ES-I3 (cell line): ENCODE measurements around the gene ASCC3.

Source experiments
- H3K36me3 ChIP-seq: 2 replicates; pipeline ENCODE4 v1.6.1; 2013; ENCODE audit warnings: mild to moderate bottlenecking, low read length, control low read depth, moderate library complexity; ENCODE audit not compliant: insufficient read depth
- H3K4me1 ChIP-seq: 2 replicates; pipeline ENCODE4 v1.6.1; 2013; ENCODE audit warnings: mild to moderate bottlenecking, control low read depth, low read length; ENCODE audit not compliant: insufficient read depth
- H3K9ac ChIP-seq: 2 replicates; pipeline ENCODE4 v1.6.1; 2013; ENCODE audit warnings: low read depth, mild to moderate bottlenecking, low read length, moderate library complexity
- H3K9me3 ChIP-seq: 2 replicates; pipeline ENCODE4 v1.6.1; 2013; ENCODE audit warnings: mild to moderate bottlenecking, low read length, moderate library complexity; ENCODE audit not compliant: control insufficient read depth, insufficient read depth

Gene ASCC3

DNA sequence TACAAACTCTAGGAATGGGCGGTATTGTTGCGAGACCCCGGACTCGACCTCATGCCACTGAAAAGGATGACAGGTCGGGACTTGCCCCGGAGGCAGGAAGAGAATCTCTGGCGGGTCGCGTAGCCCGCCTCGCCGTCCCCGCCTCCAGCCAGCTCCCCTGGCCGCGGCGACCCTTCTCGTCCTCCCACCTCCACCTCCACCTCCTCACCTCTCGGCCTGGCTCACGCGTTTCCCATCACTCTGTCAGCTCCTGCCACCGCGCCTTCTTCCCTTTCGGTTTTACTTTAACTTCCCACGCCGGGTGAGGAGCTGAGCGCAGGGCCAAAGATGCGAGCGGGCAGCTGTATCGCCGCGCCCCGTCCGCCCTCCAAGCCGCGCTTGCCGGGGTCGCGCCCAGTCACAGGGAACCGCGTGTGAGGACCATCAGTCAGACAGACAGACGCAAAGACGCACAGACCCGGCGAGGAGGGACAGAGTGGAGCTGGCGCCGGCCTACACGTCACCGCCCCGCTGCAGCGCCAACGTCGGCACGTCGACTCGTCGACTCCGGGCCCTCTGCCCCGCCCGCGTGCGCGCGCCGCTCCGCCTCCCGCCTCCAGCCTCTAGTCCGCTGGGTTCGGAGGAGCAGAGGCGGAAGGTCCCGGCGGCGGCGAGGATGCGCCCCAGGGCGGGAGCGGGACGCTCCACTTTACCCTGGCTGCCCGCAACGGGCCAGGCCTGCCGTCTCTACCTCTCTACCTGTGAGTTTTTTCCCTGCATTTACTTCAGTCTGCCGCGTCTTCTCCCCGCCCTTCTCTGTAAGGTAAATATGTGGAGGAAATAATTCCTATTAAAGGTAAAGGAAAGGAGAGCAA lies at the start of gene ASCC3:
TSS of gene ASCC3 (minus strand) at position 477 of the 854 bp plus-strand sequence. CDS start 13,332 bp downstream, outside the sequence.
- no peaks in the 10 kb centered on the region for H3K36me3 ChIP-seq
- H3K4me1 ChIP-seq, result peaks cover 47% of the 10 kb centered on the region

DNA sequence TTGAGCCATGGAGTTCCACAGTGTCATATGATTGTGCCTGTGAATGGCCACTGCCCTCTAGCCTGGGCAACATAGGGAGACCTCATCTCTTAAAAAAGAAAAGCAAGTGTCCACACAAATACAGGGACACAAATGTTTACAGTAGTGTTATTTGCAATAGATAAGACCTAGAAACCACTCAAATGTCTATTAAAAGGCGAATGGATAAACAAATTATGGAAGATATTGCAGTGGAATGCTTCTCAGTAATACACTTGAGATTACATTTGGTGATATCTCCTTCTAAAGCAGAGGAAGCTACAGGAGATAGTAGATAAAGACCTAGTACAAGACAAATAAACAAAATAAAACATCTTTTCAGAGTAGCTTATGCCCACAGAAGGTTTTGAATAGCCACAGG lies 44.6 kb upstream of the ASCC3 start:
- Histone ChIP-seq H3K36me3 (no peaks in the 10 kb centered on the region), H3K9me3 (no peaks in the 10 kb centered on the region), H3K4me1 (no peaks in the 10 kb centered on the region), H3K9ac (no peak overlapping the region)

More for the DNA sequence above, at the start of gene ASCC3:
- Histone ChIP-seq H3K9me3 (no peaks in the 10 kb centered on the region), H3K9ac (peak within 1 kb of the TSS; percentile 87)

- Histone ChIP-seq H3K9me3 (no peaks in the 10 kb centered on the region), H3K4me1 (no peaks in the 10 kb centered on the region), H3K36me3 (no peaks in the 10 kb centered on the region), H3K9ac (no peak overlapping the region)
These were observed 43.6 kb upstream of the ASCC3 start for GRCh38 chr6:100924534-100925227.

DNA sequence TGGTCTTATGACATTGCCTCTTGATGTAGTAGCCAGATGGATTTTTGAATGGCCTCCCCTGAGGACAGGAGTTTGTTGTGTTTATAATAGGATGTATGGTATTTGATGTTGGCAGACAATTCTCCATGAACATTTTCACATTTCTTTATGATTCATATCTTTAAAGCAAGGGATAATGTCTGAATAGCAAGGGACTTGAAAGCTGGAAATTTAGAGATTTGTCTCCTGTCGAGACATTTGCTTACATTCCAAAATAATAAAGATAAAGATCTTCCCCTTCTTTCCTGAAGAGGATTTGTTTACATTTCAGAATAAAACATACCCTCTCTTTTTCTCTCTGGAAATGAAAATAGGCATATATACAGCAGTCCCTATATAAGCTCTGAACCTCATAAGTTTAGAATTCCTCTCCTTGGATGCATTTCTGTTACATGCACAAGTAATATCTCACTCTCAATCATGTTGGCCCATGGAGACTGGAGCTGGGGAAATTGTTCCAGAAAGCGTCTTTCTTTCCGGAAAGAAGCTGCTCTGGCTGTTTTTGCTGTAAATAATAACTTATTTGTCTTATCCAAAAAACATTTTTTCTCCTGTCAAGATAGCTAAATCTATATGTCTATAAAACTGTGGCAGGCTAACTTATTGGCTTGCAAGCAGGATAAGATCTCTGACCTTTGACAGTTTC lies 42.5 kb upstream of the ASCC3 start:
- Histone ChIP-seq H3K4me1 (no peaks in the 10 kb centered on the region), H3K36me3 (no peaks in the 10 kb centered on the region), H3K9me3 (no peaks in the 10 kb centered on the region), H3K9ac (no peak overlapping the region)

DNA sequence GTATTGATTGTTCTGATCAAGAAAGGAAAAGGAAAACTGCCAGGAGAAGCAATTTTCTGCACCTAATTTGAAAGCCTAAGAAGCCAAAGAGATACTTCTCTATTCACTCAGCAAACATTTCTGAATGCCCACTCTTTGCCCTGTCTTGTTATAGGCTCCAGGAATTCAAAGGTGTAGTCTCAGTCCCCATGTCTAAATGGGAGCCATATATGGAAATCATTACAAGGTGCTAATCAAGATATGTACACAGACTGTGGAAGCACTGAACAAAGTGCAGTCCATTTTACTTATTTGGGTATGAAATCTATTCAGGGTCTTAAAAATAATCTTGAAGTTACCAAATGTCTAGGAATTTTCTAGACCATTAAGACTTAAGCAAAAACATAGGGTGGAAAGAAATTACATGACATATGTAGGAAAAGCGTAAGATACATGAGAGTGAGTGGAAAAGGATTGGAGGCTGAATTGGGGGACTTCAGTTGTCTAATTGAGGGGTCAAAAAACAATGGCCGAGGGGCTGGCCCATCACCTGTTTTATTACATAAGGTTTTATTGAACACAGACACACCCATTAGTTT lies 39.0 kb upstream of the ASCC3 start:
- Histone ChIP-seq H3K9me3 (no peaks in the 10 kb centered on the region), H3K9ac (no peak overlapping the region), H3K4me1 (no peaks in the 10 kb centered on the region), H3K36me3 (no peaks in the 10 kb centered on the region)

- H3K4me1 ChIP-seq, result peaks cover 3% of the 10 kb centered on the region; the same call in 1 of the 2 replicates
These were observed 37.0 kb upstream of the ASCC3 start for GRCh38 chr6:100918152-100918551.

DNA sequence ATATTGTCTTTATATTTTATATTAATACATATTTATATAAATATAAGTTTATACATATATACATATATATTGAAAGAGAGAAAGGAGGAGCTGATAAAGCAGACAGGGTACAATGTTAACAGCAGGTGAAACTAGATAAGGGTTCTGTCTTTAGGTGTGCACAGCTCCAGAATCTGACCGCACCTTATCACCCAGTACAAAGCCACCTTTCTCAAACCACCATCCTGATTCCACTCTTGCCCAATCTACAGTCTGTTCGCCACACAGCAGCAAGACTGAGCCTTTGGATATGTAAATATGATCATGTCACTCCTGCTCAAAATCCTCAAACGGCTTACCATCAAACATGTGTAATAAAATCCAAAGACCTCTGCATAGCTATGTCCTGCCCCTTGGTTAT lies 34.7 kb upstream of the ASCC3 start:
- Histone ChIP-seq H3K36me3 (no peaks in the 10 kb centered on the region), H3K9me3 (no peaks in the 10 kb centered on the region), H3K4me1 (peaks cover 5% of the 10 kb centered on the region; the same call in 1 of the 2 replicates), H3K9ac (no peak overlapping the region)

More at GRCh38 chr6:100918152-100918551, 37.0 kb upstream of the ASCC3 start:
- Histone ChIP-seq H3K36me3 (no peaks in the 10 kb centered on the region), H3K9me3 (no peaks in the 10 kb centered on the region), H3K9ac (no peak overlapping the region)

DNA sequence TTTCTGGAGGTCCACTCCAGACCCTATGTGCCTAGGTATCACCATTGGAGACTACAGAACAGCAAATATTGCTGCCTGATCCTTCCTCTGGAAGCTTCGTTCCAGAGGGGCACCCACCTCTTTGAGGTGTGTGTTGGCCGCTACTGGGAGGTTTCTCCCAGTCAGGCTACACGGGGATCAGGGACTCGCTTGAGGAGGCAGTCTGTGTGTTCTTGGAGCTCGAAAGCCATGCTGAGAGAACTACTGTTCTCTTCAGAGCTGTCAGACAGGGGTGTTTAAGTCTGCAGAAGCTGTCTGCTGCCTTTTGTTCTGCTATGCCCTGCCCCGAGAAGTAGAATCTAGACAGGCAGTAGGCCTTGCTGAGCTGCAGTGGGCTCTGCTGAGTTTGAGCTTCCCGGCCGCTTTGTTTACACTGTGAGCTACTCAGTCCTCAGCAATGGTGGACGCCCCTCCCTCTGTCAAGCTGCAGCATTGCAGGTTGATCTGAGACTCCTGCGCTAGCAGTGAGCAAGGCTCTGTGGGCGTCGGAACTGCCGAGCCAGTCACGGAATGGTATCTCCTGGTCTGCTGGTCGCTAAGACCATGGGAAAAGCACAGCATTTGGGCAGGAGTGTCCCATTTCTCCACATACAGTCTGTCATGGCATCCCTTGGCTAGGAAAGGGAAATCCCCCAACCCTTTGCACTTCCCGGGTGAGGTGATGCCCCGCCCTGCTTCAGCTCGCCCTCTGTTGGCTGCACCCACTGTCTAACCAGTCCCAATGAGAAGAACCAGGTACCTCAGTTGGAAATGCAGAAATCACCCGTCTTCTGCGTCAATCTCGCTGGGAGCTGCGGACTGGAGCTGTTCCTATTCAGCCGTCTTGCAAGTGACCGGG lies 32.5 kb upstream of the ASCC3 start:
- Histone ChIP-seq H3K36me3 (no peaks in the 10 kb centered on the region), H3K9me3 (no peaks in the 10 kb centered on the region), H3K9ac (peak overlapping the region; percentile 48), H3K4me1 (peaks cover 5% of the 10 kb centered on the region; the same call in 1 of the 2 replicates)

GRCh38 chr6:100906325-100906724 lies 25.2 kb upstream of the ASCC3 start:
- Histone ChIP-seq H3K4me1 (no peaks in the 10 kb centered on the region), H3K36me3 (no peaks in the 10 kb centered on the region), H3K9me3 (peaks cover 6% of the 10 kb centered on the region; the same call in 1 of the 2 replicates), H3K9ac (no peak overlapping the region)

DNA sequence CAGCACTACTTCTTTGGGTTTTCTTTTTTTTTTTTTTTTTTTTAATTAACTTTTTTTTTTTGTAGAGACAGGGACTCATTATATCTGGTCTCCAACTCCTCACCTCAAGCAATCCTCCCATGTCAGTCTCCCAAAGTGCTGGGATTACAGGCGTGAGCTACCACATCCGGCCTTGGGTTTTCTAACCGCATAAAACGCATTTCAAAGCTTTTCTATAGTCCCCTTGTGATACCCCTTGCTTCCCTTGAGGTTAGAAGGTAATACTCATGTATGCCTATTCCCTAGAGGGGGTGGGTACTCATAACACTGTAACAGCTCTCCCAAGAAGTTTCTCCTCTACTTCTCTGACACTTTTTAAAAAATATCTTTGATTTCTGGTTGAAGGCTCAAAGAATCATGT lies 23.9 kb upstream of the ASCC3 start:
- H3K4me1 ChIP-seq, result no peaks in the 10 kb centered on the region
- no peak overlapping the region for H3K9ac ChIP-seq
- peaks cover 9% of the 10 kb centered on the region; the same call in 1 of the 2 replicates for H3K9me3 ChIP-seq
- H3K36me3 ChIP-seq, result no peaks in the 10 kb centered on the region

GRCh38 chr6:100904316-100904715 lies 23.2 kb upstream of the ASCC3 start:
- no peaks in the 10 kb centered on the region for H3K36me3 ChIP-seq
- H3K9ac ChIP-seq, result no peak overlapping the region
- H3K4me1 ChIP-seq, result no peaks in the 10 kb centered on the region
- H3K9me3 ChIP-seq, result peaks cover 9% of the 10 kb centered on the region; the same call in 1 of the 2 replicates

DNA sequence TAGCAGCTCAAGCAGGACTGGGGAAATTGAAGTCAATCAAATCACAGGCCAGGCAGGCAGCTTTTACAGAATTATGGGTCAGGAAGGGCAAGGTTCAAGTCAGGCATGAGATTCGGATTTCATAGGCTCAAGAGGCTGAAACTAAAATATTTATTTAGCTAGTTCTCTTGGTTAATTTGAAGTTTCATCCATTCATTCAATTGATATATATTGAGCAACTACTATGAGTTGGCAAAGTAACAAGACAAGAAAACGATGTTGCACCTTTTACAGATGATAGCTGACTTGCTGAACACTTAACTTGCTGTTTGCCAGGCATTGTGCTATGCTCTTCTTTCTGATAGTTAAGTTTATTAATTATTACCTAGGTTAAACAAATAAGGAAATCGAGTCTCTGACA lies 20.5 kb upstream of the ASCC3 start:
- Histone ChIP-seq H3K36me3 (no peaks in the 10 kb centered on the region), H3K9ac (no peak overlapping the region), H3K4me1 (no peaks in the 10 kb centered on the region), H3K9me3 (peaks cover 15% of the 10 kb centered on the region)

GRCh38 chr6:100899202-100899601 lies 18.1 kb upstream of the ASCC3 start:
- Histone ChIP-seq H3K36me3 (no peaks in the 10 kb centered on the region), H3K4me1 (no peaks in the 10 kb centered on the region), H3K9ac (no peak overlapping the region), H3K9me3 (peaks cover 15% of the 10 kb centered on the region)
